ENCODE data around the gene DNAJC21.

Gene DNAJC21

GRCh38 chr5:35001842-35002241, 72.5 kb downstream of the DNAJC21 start:
- Histone ChIP-seq H3K79me2 (ENCODE audit: insufficient read depth, low read length) (no peaks in the 10 kb centered on the region), H4K20me1 (ENCODE audit: insufficient read depth, low read length) (no peaks in the 10 kb centered on the region), H3K9me3 (ENCODE audit: low read length) (no peaks in the 10 kb centered on the region), H3K9me2 (ENCODE audit: low read depth, low read length) (no peaks in the 10 kb centered on the region), H3F3A (ENCODE audit: insufficient read depth, low read length) (no peaks in the 10 kb centered on the region), H3K4me3 (ENCODE audit: low read depth, low read length, poor library complexity, severe bottlenecking) (no peak overlapping the region), H2AFZ (ENCODE audit: low read length) (no peak overlapping the region), H3K4me2 (ENCODE audit: low read length) (no peak overlapping the region), H3K27me3 (ENCODE audit: insufficient read depth, low read length) (no peaks in the 10 kb centered on the region), H3K27ac (ENCODE audit: low read depth, low read length, poor library complexity, severe bottlenecking) (no peak overlapping the region), H3K9ac (ENCODE audit: low read length) (no peak overlapping the region), H3K36me3 (ENCODE audit: insufficient read depth, low read length) (no peaks in the 10 kb centered on the region), H3K4me1 (ENCODE audit: insufficient read depth, low read length, severe bottlenecking) (no peaks in the 10 kb centered on the region)
- TF ChIP-seq CTCF (IDR thresholded peaks at IDR 0.05; ENCODE audit: low read length) (no peak), EZH2 (IDR thresholded peaks at IDR 0.05; ENCODE audit: borderline replicate concordance, low read length) (no peak)

- Histone ChIP-seq H3K79me2 (ENCODE audit: insufficient read depth, low read length) (no peaks in the 10 kb centered on the region), H3K9me2 (ENCODE audit: low read depth, low read length) (no peaks in the 10 kb centered on the region), H3K4me1 (ENCODE audit: insufficient read depth, low read length, severe bottlenecking) (no peaks in the 10 kb centered on the region), H2AFZ (ENCODE audit: low read length) (no peak overlapping the region), H3K27ac (ENCODE audit: low read depth, low read length, poor library complexity, severe bottlenecking) (no peak overlapping the region), H3K27me3 (ENCODE audit: insufficient read depth, low read length) (no peaks in the 10 kb centered on the region), H3K9ac (ENCODE audit: low read length) (no peak overlapping the region), H3K4me3 (ENCODE audit: low read depth, low read length, poor library complexity, severe bottlenecking) (no peak overlapping the region), H3K36me3 (ENCODE audit: insufficient read depth, low read length) (no peaks in the 10 kb centered on the region), H3K9me3 (ENCODE audit: low read length) (no peaks in the 10 kb centered on the region), H3F3A (ENCODE audit: insufficient read depth, low read length) (no peaks in the 10 kb centered on the region), H3K4me2 (ENCODE audit: low read length) (no peak overlapping the region), H4K20me1 (ENCODE audit: insufficient read depth, low read length) (no peaks in the 10 kb centered on the region)
- TF ChIP-seq CTCF (IDR thresholded peaks at IDR 0.05; ENCODE audit: low read length) (no peak), EZH2 (IDR thresholded peaks at IDR 0.05; ENCODE audit: borderline replicate concordance, low read length) (no peak)
These were observed 73.1 kb downstream of the DNAJC21 start for GRCh38 chr5:35002459-35002858.

GRCh38 chr5:35003018-35003957, 73.9 kb downstream of the DNAJC21 start:
- Histone ChIP-seq H3K79me2 (ENCODE audit: insufficient read depth, low read length) (no peaks in the 10 kb centered on the region), H3K27me3 (ENCODE audit: insufficient read depth, low read length) (no peaks in the 10 kb centered on the region), H3K4me3 (ENCODE audit: low read depth, low read length, poor library complexity, severe bottlenecking) (no peak overlapping the region), H2AFZ (ENCODE audit: low read length) (no peak overlapping the region), H3K36me3 (ENCODE audit: insufficient read depth, low read length) (no peaks in the 10 kb centered on the region), H3K9ac (ENCODE audit: low read length) (no peak overlapping the region), H3K9me3 (ENCODE audit: low read length) (no peaks in the 10 kb centered on the region), H3K9me2 (ENCODE audit: low read depth, low read length) (no peaks in the 10 kb centered on the region), H3K4me2 (ENCODE audit: low read length) (no peak overlapping the region), H4K20me1 (ENCODE audit: insufficient read depth, low read length) (no peaks in the 10 kb centered on the region), H3F3A (ENCODE audit: insufficient read depth, low read length) (no peaks in the 10 kb centered on the region), H3K27ac (ENCODE audit: low read depth, low read length, poor library complexity, severe bottlenecking) (no peak overlapping the region), H3K4me1 (ENCODE audit: insufficient read depth, low read length, severe bottlenecking) (no peaks in the 10 kb centered on the region)
- no peak for TF ChIP-seq EZH2 (IDR thresholded peaks at IDR 0.05; ENCODE audit: borderline replicate concordance, low read length)
- TF ChIP-seq CTCF (IDR thresholded peaks at IDR 0.05; ENCODE audit: low read length), result peak; percentile 85
